GM21786 (cell line): Measurements from ENCODE around the gene OR56B1.

ENCODE experiments used
- ATAC-seq: cut with Tn5 transposase; IDR thresholded peaks from one replicate; pipeline ENCODE4 v1.9.1; 2021; ENCODE audit not compliant: unreplicated experiment

The OR56B1 gene

GRCh38 chr11:5727691-5728090 is 8.6 kb upstream of the OR56B1 start:
- ATAC-seq, result no peak

GRCh38 chr11:5737091-5737490 is 843 bp downstream of the OR56B1 start:
- ATAC-seq, result no peak

DNA sequence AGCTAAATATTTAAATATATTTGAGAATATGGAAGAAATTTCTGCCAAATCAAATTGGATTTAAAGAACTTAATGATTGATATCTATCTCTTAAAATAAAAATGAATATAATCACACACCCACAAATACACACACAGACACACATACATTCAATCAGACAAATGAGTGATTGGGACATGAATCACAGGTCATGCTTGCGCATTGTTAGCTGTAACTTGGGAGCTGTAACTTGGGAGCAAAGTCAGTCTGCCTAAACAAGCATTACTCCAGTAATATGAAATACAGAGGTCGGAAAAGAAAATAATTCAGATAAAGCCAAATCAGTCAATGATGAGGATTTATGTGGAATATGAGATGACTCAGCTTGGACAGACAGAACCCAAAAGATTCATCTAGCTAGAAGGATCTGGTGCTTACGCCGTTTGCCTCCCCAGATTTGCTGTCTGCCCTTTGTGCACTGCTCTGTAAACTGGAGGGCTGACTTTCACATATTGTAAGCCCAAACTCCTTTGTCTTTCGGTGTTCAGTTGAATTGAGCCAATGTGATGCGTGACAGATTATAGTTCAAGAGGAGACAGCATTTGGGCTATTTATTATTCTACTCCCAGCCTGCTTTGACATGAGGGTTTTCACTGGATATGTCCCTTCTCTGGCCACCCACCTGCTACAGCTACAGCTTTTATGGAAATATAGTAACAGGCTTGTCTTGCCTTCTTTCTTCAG is 1.6 kb downstream of the OR56B1 start:
- no peak for ATAC-seq

GRCh38 chr11:5738431-5738830 is 2.2 kb downstream of the OR56B1 start:
- no peak for ATAC-seq

DNA sequence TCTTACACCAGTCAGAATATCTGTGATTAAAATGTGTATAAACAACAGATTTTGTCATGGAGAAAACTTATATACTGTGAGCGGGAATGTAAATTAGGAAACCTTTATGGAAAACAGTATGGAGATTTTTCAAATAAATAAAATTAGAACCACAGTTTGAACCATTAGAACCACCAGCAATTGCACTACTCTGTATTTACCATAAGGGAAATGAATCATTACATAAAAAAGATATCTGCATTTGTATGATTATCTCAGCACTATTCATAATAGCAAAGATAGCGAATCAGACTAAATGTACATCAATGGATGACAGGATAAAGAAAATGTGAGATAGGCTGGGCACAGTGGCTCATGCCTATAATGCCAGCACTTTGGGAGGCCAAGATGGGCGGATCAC is 10.4 kb downstream of the OR56B1 start:
- no peak for ATAC-seq

GRCh38 chr11:5749836-5750235 is 13.6 kb downstream of the OR56B1 start:
- no peak for ATAC-seq

DNA sequence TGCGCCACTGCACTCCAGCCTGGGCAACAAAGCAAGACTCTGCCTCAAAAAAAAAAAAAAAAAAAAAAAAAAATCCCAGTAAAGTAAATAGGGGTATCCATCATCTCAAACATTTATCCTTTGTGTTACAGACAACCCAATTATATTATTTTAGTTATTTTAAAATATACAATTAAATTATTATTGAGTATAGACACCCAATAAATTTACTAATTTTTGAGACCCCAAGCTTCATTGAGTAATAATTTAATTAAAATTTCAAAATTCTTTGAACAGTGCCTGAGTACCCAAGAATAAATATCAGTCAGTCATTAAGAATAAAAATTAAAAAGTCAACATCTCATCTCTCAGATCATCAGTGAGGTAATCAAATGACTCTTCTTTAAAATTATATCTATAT is 17.7 kb downstream of the OR56B1 start, which contains the start of gene OR52N4:
Gene OR52N4 (plus strand): TSS at position 301 of the 400 bp plus-strand sequence. CDS start 498 bp downstream, outside the sequence.
- ATAC-seq, result no peak

DNA sequence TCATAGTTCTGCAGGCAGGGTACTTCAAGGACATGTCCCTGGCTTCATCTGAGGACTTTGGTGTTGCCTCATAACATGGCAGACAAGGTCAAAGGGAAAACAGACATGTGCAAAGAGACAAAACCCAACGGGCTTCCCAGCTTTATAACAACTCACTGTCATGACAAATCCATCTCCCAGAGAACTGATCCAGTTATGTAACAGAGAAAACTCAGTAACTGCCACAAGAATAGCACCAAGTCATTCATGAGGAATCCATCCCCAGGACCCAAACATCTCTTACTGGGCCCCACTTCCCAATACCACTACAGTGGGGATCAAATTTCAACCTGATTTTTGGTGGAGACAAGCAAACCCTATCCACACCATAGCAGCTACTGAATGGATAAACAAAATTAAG is 30.8 kb downstream of the OR56B1 start:
- no peak for ATAC-seq

GRCh38 chr11:5783255-5783654 is 47.0 kb downstream of the OR56B1 start, which contains the start of gene OR52N5:
Gene OR52N5 (minus strand): TSS chr11:5783355. CDS start chr11:5778634, 4,721 bp downstream.
- no peak for ATAC-seq
